Measurements from ENCODE around the gene SLC25A43. TPM values are rescaled to one million over a fixed set of nuclear protein-coding genes. Genes with fewer than 3 reads are reported as not detected.

The SLC25A43 gene
- total RNA-seq, 1 experiment from 2014 or later = 4.5 TPM

- no peak for TF ChIP-seq ZNF396 (CRISPR knock-in tag; IDR thresholded peaks at IDR 0.05; ENCODE audit: borderline replicate concordance)
- no peak for TF ChIP-seq TEAD4 (CRISPR knock-in tag; IDR thresholded peaks at IDR 0.05)
- no peak for TF ChIP-seq IRF1 (CRISPR knock-in tag; IDR thresholded peaks at IDR 0.05)
- no peak for TF ChIP-seq FOXJ3 (CRISPR knock-in tag; IDR thresholded peaks at IDR 0.05; ENCODE audit: borderline replicate concordance)
- no peak for TF ChIP-seq MLX (CRISPR knock-in tag; IDR thresholded peaks at IDR 0.05)
- TF ChIP-seq TEAD1 (CRISPR knock-in tag; IDR thresholded peaks at IDR 0.05) = 0 out of 2 replicates have a peak, but pooled peaks have one; percentile 21
- TF ChIP-seq, protein P1, sequence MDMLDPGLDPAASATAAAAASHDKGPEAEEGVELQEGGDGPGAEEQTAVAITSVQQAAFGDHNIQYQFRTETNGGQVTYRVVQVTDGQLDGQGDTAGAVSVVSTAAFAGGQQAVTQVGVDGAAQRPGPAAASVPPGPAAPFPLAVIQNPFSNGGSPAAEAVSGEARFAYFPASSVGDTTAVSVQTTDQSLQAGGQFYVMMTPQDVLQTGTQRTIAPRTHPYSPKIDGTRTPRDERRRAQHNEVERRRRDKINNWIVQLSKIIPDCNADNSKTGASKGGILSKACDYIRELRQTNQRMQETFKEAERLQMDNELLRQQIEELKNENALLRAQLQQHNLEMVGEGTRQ (CRISPR knock-in tag; IDR thresholded peaks at IDR 0.05) = peak; percentile 77
- TF ChIP-seq SMAD3 (CRISPR knock-in tag; IDR thresholded peaks at IDR 0.05; ENCODE audit: borderline replicate concordance) = no peak
- no peak for TF ChIP-seq ZNF219 (CRISPR knock-in tag; IDR thresholded peaks at IDR 0.05; ENCODE audit: borderline replicate concordance)
- no peak for TF ChIP-seq ZNF425 (CRISPR knock-in tag; conservative IDR thresholded peaks at IDR 0.05)
- TF ChIP-seq, protein P2, sequence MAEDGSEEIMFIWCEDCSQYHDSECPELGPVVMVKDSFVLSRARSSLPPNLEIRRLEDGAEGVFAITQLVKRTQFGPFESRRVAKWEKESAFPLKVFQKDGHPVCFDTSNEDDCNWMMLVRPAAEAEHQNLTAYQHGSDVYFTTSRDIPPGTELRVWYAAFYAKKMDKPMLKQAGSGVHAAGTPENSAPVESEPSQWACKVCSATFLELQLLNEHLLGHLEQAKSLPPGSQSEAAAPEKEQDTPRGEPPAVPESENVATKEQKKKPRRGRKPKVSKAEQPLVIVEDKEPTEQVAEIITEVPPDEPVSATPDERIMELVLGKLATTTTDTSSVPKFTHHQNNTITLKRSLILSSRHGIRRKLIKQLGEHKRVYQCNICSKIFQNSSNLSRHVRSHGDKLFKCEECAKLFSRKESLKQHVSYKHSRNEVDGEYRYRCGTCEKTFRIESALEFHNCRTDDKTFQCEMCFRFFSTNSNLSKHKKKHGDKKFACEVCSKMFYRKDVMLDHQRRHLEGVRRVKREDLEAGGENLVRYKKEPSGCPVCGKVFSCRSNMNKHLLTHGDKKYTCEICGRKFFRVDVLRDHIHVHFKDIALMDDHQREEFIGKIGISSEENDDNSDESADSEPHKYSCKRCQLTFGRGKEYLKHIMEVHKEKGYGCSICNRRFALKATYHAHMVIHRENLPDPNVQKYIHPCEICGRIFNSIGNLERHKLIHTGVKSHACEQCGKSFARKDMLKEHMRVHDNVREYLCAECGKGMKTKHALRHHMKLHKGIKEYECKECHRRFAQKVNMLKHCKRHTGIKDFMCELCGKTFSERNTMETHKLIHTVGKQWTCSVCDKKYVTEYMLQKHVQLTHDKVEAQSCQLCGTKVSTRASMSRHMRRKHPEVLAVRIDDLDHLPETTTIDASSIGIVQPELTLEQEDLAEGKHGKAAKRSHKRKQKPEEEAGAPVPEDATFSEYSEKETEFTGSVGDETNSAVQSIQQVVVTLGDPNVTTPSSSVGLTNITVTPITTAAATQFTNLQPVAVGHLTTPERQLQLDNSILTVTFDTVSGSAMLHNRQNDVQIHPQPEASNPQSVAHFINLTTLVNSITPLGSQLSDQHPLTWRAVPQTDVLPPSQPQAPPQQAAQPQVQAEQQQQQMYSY (CRISPR knock-in tag; IDR thresholded peaks at IDR 0.05) = no peak
- TF ChIP-seq TP53 (CRISPR knock-in tag; IDR thresholded peaks at IDR 0.05) = no peak
- no peak for TF ChIP-seq IRF2 (CRISPR knock-in tag; IDR thresholded peaks at IDR 0.05; ENCODE audit: borderline replicate concordance, low read depth)
- no peak for TF ChIP-seq RORB (CRISPR knock-in tag; IDR thresholded peaks at IDR 0.05)
- no peak for TF ChIP-seq ATF2 (CRISPR knock-in tag; IDR thresholded peaks at IDR 0.05; ENCODE audit: borderline replicate concordance, low read depth)
- no peak for TF ChIP-seq CREB1 (CRISPR knock-in tag; IDR thresholded peaks at IDR 0.05)
- TF ChIP-seq ETV6 (CRISPR knock-in tag; IDR thresholded peaks at IDR 0.05) = no peak
These were observed 83.6 kb downstream of the SLC25A43 start (continued) for GRCh38 chrX:119482481-119483480.

Measured in WTC11 (cell line).